ENCODE measurements around the gene ADGRE1. TPM values are rescaled to one million over a fixed set of nuclear protein-coding genes. Genes with fewer than 3 reads are reported as not detected.

Gene ADGRE1
- not detected in 2 replicates for total RNA-seq

GRCh38 chr19:6887316-6887715, at the start of gene ADGRE1:
Gene ADGRE1, plus strand, starts transcription at chr19:6887579. Its CDS starts 30 bp downstream, at chr19:6887609.

Other genes starting within 250 kb of the ADGRE1 start
- gene TNFSF14, start 217.4 kb upstream of the ADGRE1 start, total RNA-seq, result not detected in 2 replicates
- gene C3, start 166.9 kb upstream of the ADGRE1 start, total RNA-seq, result 1.1 and 2.3 TPM in 2 replicates
- gene GPR108, start 150.0 kb upstream of the ADGRE1 start, total RNA-seq, result 37.8 and 43.3 TPM in 2 replicates
- gene TRIP10, start 147.9 kb upstream of the ADGRE1 start, total RNA-seq, result 54.2 and 57.1 TPM in 2 replicates
- gene SH2D3A, start 120.1 kb upstream of the ADGRE1 start, total RNA-seq, result 1.2 and 2.1 TPM in 2 replicates
- not detected in 2 replicates for gene VAV1, start 114.9 kb upstream of the ADGRE1 start, total RNA-seq
- gene MBD3L2B, start 133.9 kb downstream of the ADGRE1 start, total RNA-seq, result not detected in 2 replicates
- gene MBD3L5, start 143.0 kb downstream of the ADGRE1 start, total RNA-seq, result not detected in 2 replicates
- not detected in 2 replicates for gene MBD3L4, start 152.6 kb downstream of the ADGRE1 start, total RNA-seq
- gene MBD3L2, start 161.7 kb downstream of the ADGRE1 start, total RNA-seq, result not detected in 2 replicates
- gene MBD3L3, start 171.1 kb downstream of the ADGRE1 start, total RNA-seq, result not detected in 2 replicates
- 5.2 and 8.5 TPM in 2 replicates for gene ZNF557, start 182.1 kb downstream of the ADGRE1 start, total RNA-seq